Measurements from ENCODE around the gene ATP10D. TPM values are rescaled to one million over a fixed set of nuclear protein-coding genes. Genes with fewer than 3 reads are reported as not detected.

The ATP10D gene
- total and polyA plus RNA-seq, 9 of the 15 experiments (the other 6 are each of a cell fraction or from before 2014, with no cell fraction given) = 0.10 to 0.36 (median 0.19) TPM; not detected in 1

DNA sequence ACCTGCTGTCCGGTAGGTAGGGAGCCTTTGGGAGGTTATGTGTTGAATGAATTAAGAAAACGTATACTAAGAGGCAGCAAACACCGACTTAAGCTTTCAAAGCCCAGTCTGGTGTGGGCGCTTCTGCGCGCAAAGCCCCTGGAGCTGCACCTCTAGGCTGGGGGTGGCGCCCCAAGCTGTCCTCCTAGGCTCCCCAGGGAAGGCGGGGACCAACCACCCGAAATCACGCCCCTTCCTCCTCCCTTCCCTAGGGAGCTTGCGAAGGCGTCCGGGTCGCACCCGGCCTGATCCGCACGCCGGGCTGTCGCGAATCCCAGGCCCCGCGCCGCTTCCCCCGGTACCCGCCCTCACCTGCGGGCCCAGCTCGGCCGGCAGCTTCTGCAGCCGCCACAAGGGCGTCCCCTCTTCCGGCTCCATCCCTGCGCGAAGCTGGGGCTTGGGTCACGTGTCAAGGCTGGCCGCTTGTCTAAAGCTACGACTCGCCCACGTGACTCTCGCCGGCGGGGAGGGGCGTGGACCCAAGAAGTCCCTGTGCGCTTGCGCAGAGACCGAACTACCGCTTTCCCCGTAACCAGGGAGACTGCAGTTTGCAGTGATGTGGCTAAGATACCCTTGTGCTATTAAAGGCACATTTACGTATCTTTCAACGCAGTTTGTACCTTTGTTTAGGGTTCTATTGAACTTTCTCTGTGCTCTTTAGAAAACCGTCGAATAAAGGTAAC lies 21.7 kb upstream of the ATP10D start, which contains the start of gene COMMD8 (continued):
- TF ChIP-seq, protein P1, sequence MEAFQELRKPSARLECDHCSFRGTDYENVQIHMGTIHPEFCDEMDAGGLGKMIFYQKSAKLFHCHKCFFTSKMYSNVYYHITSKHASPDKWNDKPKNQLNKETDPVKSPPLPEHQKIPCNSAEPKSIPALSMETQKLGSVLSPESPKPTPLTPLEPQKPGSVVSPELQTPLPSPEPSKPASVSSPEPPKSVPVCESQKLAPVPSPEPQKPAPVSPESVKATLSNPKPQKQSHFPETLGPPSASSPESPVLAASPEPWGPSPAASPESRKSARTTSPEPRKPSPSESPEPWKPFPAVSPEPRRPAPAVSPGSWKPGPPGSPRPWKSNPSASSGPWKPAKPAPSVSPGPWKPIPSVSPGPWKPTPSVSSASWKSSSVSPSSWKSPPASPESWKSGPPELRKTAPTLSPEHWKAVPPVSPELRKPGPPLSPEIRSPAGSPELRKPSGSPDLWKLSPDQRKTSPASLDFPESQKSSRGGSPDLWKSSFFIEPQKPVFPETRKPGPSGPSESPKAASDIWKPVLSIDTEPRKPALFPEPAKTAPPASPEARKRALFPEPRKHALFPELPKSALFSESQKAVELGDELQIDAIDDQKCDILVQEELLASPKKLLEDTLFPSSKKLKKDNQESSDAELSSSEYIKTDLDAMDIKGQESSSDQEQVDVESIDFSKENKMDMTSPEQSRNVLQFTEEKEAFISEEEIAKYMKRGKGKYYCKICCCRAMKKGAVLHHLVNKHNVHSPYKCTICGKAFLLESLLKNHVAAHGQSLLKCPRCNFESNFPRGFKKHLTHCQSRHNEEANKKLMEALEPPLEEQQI (IDR thresholded peaks at IDR 0.05) = no peak
- TF ChIP-seq JUND (IDR thresholded peaks at IDR 0.05; ENCODE audit: borderline replicate concordance, low read depth, low read length) (no peak), JUND (tag; IDR thresholded peaks at IDR 0.05; ENCODE audit: borderline replicate concordance, low read depth, low read length) (no peak; the same call in 2 of the 3 replicates), RUNX1 (IDR thresholded peaks at IDR 0.05; ENCODE audit: low read depth) (no peak), TSC22D4 (tag; IDR thresholded peaks at IDR 0.05) (no peak), NCOA1 (IDR thresholded peaks at IDR 0.05; ENCODE audit: low read depth) (no peak), GTF2E2 (tag; IDR thresholded peaks at IDR 0.05) (no peak), ZNF644 (tag; IDR thresholded peaks at IDR 0.05; ENCODE audit: low read depth) (no peak), SMARCA4 (IDR thresholded peaks at IDR 0.05) (no peak), CHD4 (IDR thresholded peaks at IDR 0.05; ENCODE audit: insufficient read depth, insufficient replicate concordance, low read depth, low read length, poor library complexity, severe bottlenecking) (no peak), POLR3A (IDR thresholded peaks at IDR 0.05; ENCODE audit: borderline replicate concordance, extremely low read depth, insufficient read depth, insufficient read length) (no peak), SETDB1 (IDR thresholded peaks at IDR 0.05; ENCODE audit: low read length) (no peak), ZNF24 (IDR thresholded peaks at IDR 0.05) (no peak), ZNF699 (CRISPR knock-in tag; IDR thresholded peaks at IDR 0.05; ENCODE audit: insufficient replicate concordance) (no peak), FOXK2 (conservative IDR thresholded peaks at IDR 0.05 in 1 of 2, IDR thresholded peaks at IDR 0.05 in 1 of 2; ENCODE audit: low read depth in 2 of 2) (peak in 1 of 2 experiments; percentile 74; a peak in 2 of 4 replicates)
- TF ChIP-seq, protein P2, sequence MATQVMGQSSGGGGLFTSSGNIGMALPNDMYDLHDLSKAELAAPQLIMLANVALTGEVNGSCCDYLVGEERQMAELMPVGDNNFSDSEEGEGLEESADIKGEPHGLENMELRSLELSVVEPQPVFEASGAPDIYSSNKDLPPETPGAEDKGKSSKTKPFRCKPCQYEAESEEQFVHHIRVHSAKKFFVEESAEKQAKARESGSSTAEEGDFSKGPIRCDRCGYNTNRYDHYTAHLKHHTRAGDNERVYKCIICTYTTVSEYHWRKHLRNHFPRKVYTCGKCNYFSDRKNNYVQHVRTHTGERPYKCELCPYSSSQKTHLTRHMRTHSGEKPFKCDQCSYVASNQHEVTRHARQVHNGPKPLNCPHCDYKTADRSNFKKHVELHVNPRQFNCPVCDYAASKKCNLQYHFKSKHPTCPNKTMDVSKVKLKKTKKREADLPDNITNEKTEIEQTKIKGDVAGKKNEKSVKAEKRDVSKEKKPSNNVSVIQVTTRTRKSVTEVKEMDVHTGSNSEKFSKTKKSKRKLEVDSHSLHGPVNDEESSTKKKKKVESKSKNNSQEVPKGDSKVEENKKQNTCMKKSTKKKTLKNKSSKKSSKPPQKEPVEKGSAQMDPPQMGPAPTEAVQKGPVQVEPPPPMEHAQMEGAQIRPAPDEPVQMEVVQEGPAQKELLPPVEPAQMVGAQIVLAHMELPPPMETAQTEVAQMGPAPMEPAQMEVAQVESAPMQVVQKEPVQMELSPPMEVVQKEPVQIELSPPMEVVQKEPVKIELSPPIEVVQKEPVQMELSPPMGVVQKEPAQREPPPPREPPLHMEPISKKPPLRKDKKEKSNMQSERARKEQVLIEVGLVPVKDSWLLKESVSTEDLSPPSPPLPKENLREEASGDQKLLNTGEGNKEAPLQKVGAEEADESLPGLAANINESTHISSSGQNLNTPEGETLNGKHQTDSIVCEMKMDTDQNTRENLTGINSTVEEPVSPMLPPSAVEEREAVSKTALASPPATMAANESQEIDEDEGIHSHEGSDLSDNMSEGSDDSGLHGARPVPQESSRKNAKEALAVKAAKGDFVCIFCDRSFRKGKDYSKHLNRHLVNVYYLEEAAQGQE (IDR thresholded peaks at IDR 0.05; ENCODE audit: borderline replicate concordance) = peak; percentile 97
- TF ChIP-seq, protein P2 (CRISPR knock-in tag; IDR thresholded peaks at IDR 0.05; ENCODE audit: low read depth) = 0 out of 2 replicates have a peak, but pooled peaks have one; percentile 43
- TF ChIP-seq, protein P3, sequence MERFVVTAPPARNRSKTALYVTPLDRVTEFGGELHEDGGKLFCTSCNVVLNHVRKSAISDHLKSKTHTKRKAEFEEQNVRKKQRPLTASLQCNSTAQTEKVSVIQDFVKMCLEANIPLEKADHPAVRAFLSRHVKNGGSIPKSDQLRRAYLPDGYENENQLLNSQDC (CRISPR knock-in tag; IDR thresholded peaks at IDR 0.05) = no peak
